ENCODE data around the gene PLCL1. TPM values are rescaled to one million over a fixed set of nuclear protein-coding genes. Genes with fewer than 3 reads are reported as not detected.
"Not testable (repeated sequence)": the region's sequence is repeated elsewhere in the genome, so short reads cannot be mapped to it uniquely, and the experiment has no call there.

Gene PLCL1
- total RNA-seq, 1 experiment from 2014 or later = 0.16 TPM

GRCh38 chr2:197996583-197996982, 192.2 kb downstream of the PLCL1 start:
- DNase-seq (ENCODE audit: low read depth) = no peak

GRCh38 chr2:197997083-197997541, 192.7 kb downstream of the PLCL1 start:
- no peak for DNase-seq (ENCODE audit: low read depth)

DNA sequence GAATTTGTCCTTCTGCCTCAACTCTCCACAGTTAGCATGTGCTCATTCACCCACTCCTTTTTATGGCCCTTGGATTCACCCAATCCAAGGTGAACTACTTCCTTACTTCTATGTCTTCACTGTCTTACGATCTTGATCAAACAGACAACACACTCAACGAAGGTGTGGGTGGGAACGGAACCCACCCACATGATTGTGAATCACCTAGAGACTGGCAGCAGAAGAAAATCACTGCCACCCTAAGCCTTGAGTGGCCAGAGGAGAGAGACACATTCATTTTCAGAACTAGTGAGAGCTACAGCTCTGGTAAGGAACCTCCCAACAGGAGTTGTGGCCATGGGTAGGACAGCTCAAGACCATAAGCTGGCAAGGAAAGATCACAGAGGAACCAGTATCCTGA, 194.3 kb downstream of the PLCL1 start:
- DNase-seq (ENCODE audit: low read depth) = no peak

GRCh38 chr2:198000417-198000816, 196.0 kb downstream of the PLCL1 start:
- DNase-seq (ENCODE audit: low read depth) = no peak

- DNase-seq (ENCODE audit: low read depth) = peak; percentile 25
Measured at GRCh38 chr2:198004173-198004572, 199.8 kb downstream of the PLCL1 start.

DNA sequence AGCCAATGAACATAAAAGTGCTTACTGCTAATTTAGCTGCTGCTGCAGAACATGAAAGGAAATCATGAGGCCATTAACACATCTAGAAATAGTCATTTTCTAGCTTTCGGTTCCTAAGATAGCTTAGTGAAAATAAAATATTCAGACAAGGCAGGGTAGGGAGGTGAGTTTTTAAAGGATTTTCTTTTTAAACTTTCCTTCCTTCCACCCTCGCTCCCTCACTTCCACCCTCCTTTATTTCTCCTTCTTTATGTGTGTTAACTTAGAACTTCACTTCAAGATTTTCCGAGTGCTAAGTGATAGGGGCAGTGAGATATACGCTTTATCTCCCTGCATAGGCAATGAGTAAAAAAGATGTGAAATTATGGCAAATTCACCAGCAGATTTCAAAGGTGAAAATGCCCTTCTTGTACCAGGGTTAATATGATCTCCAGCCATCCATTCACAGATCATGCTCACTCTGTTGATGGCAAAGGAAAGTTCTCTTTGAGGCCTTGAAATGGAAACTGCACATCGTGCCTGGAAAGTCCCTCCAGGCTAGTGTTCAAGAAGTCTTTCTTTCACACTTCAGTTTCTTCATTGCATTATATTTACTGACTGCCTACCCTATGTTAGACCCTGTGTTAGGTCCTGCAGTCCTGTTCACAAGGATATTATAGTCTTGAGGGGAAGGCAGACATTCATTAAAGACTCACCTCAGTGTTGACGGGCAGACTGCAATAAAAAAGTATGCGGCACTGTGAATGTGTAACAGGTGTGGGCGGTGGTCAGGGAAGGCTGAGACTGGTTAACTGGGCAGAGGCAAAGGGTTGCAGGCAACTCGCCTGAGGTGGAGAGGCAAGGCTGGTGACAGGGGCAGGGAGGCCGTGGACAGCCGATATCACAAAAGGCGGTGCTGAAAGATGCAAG, 200.8 kb downstream of the PLCL1 start:
- no peak for DNase-seq (ENCODE audit: low read depth)

GRCh38 chr2:198006733-198007132, 202.3 kb downstream of the PLCL1 start:
- DNase-seq (ENCODE audit: low read depth) = no peak

DNA sequence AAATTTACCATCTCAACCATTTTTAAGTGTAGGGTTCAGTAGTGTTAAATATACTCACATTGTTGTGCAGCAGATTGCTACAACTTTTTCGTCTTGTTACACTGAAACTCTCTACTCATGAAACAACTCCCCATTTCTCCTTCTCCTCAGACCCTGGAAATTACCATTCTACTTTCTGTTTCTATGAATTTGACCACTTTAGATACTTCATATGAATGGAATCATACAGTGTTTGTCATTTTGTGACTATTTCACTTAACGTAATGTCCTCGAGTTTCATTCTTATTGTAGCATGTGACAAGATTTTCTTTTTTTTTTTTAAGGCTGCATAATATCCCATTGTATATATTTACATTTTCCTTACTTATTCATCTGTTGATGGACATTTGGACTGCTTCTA, 203.8 kb downstream of the PLCL1 start:
- no peak for DNase-seq (ENCODE audit: low read depth)

DNA sequence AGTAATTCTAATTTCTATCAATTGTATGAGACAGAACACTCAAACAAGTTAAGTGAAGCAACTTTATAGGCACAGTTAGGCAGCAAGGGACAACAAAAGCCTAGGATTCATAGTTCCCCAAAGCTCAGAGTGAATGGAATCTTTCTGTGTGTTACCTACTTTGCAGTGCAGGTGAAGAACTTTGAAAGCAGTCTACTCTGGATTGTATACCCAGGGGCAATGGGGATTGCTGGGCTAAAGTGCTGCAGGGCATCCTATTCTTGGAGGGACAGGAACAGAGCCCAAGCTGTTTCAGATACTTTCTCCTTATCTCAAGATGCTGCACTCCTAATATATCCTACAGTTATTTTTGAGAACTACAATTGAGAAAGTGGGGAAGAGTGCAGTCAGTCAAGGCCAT, 207.6 kb downstream of the PLCL1 start:
- no peak for DNase-seq (ENCODE audit: low read depth)

DNA sequence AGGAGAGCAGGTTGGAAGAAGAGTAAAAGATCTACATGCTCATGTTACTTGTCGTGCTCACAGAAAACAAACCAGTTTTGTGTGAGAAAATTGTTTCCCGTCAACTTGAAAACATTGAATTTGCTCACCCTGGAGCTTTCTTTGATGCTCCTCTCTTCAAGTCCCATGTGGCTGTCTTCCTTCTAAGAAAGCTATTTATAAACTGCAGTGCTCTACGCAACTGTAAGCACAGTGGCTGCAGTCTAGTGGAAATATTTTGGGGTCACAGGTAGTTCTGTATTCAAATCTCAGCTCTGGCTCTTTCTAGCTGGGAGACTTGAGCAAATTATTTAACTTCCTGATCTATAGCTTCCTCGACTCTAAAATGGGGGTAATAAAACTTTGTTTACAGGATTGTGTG, 211.8 kb downstream of the PLCL1 start:
- no peak for DNase-seq (ENCODE audit: low read depth)

GRCh38 chr2:198017068-198017467, 212.7 kb downstream of the PLCL1 start:
- no peak for DNase-seq (ENCODE audit: low read depth)

- no peak for DNase-seq (ENCODE audit: low read depth)
Measured at GRCh38 chr2:198028955-198029354, 224.6 kb downstream of the PLCL1 start.

DNA sequence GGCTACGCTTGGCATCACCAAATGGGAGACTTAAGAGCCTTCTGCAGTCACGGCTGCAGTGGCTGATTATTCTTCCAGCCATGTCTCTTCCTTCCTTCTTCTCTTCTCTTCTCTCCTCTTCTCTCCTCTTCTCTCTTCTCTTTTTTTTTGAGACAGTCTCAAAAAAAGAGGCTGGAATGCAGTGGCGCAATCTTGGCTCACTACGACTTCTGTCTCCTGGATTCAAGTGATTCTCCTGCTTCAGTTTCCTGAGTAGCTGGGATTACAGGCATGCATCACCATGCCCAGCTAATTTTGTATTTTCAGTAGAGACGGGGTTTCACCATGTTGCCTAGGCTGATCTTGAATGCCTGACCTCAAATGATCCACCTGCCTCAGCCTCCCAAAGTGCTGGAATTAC, 225.2 kb downstream of the PLCL1 start:
- not testable (repeated sequence) for DNase-seq (ENCODE audit: low read depth)

DNA sequence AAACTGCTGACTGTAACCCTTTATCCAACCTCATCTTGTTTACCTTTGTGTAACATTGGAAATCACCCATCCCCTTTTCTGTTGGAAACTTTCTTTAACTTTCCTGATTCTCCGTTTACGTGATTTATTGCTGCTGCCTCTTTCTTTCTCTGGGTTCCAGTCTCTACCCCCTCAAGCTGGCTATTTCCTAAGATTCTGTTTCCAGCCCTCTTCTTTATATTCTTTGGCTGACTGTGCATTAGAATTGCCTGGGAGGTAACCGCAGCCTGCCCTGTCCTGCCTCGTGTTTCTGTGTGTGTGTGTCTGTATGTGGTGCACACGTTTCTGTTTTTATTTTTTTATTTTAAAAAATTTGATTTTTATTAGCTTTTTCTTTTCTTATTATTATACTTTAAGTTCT, 229.2 kb downstream of the PLCL1 start:
- DNase-seq (ENCODE audit: low read depth) = no peak

- no peak for DNase-seq (ENCODE audit: low read depth)
Measured at GRCh38 chr2:198036029-198036879, 231.9 kb downstream of the PLCL1 start.

GRCh38 chr2:198040835-198041234, 236.4 kb downstream of the PLCL1 start:
- DNase-seq (ENCODE audit: low read depth) = no peak

GRCh38 chr2:198042189-198042588, 237.8 kb downstream of the PLCL1 start:
- DNase-seq (ENCODE audit: low read depth) = no peak

- DNase-seq (ENCODE audit: low read depth) = no peak
Measured at GRCh38 chr2:198044777-198045176, 240.4 kb downstream of the PLCL1 start.

DNA sequence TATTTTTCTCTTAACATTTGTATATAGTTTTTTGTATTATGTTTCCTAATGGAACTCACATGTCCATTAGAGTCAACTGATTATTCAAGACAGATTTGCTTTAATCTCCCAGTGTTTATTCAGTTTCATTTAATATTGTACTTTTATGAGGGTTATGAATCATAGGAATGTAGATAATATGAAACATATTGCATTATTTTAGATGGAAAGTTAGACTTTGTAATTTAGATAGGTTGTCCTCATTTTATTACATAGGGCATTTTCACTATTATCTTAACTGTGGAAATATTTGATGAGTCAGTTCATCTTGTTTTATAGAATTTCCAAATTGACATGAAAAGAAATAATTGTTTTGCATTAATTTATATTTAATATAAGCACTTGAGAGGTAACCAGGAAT, 240.8 kb downstream of the PLCL1 start:
- no peak for DNase-seq (ENCODE audit: low read depth)

DNA sequence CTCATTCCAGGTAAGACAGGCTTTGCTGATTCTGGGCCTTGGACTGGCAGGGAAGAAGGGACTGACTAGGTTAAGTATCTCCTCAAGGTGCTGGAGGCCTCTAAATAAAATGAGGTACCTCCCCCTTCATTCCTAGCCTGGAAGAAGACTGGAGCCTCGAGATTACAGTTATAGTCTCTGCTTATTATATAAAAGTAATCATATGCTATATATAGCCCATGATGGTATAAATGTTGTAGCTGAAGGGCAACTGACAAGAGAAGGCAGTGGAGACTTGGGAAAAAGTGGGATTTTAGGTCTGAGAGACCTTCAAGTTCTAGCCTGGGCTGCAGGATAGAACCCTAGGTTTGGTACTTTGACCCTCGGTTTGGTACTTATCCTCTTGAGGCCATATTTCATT, 248.3 kb downstream of the PLCL1 start:
- no peak for DNase-seq (ENCODE audit: low read depth)

DNA sequence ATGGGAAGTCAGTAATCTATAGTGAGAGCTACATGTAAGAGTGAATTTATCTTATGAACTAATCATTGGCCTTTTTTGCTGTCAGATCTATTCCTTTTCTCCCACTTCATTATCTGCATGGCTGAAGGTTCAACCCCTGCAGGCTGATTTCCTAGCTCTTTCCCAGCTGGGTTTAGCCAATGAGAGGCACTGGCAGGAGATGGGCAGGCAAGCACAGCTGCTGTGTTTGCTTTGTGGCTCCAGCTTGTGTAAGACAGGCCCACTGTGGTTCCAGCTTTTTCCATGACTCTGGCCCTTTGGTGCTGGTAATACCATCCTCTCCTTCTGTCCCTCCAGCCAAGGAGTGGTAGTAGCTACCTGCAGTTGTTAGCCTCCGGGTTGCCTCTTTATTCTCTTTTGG, 248.8 kb downstream of the PLCL1 start:
- DNase-seq (ENCODE audit: low read depth) = no peak

DNA sequence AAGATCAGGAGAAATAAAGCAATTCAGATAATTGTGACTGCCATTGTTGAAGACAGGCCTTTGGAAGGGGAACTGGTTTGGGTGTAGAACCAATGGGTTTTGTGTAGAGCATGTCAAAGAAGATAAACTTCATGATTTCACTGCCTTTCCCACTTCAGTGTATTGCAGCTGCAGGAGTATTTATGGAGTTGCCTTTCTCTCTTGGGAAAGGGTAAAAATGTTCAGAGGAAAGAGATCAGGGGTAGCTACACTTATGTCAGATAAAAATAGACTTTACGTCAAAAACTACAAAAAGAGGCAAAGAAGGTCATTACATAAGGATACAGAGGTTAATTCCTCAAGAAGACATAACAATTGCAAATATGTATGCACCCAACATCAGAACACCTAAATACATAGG, 249.4 kb downstream of the PLCL1 start:
- no peak for DNase-seq (ENCODE audit: low read depth)
